22Rv1 (cell line): Measurements from ENCODE around the gene PI4K2A.

ENCODE experiments used
- H3K27ac ChIP-seq: fragments of 450-650 bp; 2 replicates; pipeline ENCODE4 v1.5.1; 2017
- CTCF ChIP-seq: fragments of 450-650 bp; IDR thresholded peaks from 2 replicates; pipeline ENCODE4 v1.5.1; 2017; ENCODE audit warnings: mild to moderate bottlenecking
- ZFX ChIP-seq: fragments of 450-650 bp; IDR thresholded peaks from 2 replicates; pipeline ENCODE4 v1.6.1; 2017; ENCODE audit warnings: antibody characterized with exemption, borderline replicate concordance

The PI4K2A gene

GRCh38 chr10:97664282-97664850 lies 23.9 kb downstream of the PI4K2A start:
- no peak for TF ChIP-seq CTCF
- no peak for TF ChIP-seq ZFX
- H3K27ac ChIP-seq: no peak overlapping the region

- H3K27ac ChIP-seq: no peak overlapping the region
- TF ChIP-seq CTCF: no peak
- no peak for TF ChIP-seq ZFX
Observed at GRCh38 chr10:97666992-97667391, 26.5 kb downstream of the PI4K2A start.

- TF ChIP-seq ZFX: no peak
- TF ChIP-seq CTCF: no peak
- H3K27ac ChIP-seq: no peak overlapping the region
Observed at GRCh38 chr10:97667463-97667862, 27.0 kb downstream of the PI4K2A start.

- TF ChIP-seq ZFX: no peak
- no peak for TF ChIP-seq CTCF
- no peak overlapping the region for H3K27ac ChIP-seq
Observed at GRCh38 chr10:97669571-97669970, 29.1 kb downstream of the PI4K2A start.

GRCh38 chr10:97673736-97674525 lies 33.5 kb downstream of the PI4K2A start:
- TF ChIP-seq ZFX (no peak), CTCF (no peak)
- H3K27ac ChIP-seq: no peak overlapping the region

GRCh38 chr10:97675222-97675621 lies 34.8 kb downstream of the PI4K2A start:
- TF ChIP-seq CTCF (no peak), ZFX (no peak)
- H3K27ac ChIP-seq: no peak overlapping the region
